ENCODE data around the gene RAB40C.
"Not testable (repeated sequence)": the region's sequence is repeated elsewhere in the genome, so short reads cannot be mapped to it uniquely, and the experiment has no call there.

RAB40C gene

GRCh38 chr16:591231-591630, 1.4 kb downstream of the RAB40C start:
- DNase-seq (ENCODE audit: extremely low spot score): no peak
- ChIA-PET CTCF (no interaction called here), POLR2A (no interaction called here)
- TF ChIP-seq FOXA1 (IDR thresholded peaks at IDR 0.05) (no peak), CTBP1 (IDR thresholded peaks at IDR 0.05; ENCODE audit: borderline replicate concordance) (no peak), TARDBP (IDR thresholded peaks at IDR 0.05) (no peak), HDGF (IDR thresholded peaks at IDR 0.05; ENCODE audit: borderline replicate concordance) (no peak)

- ChIA-PET POLR2A (no interaction called here), CTCF (interaction anchor here (1.1 kb wide), 1 partner anchor 9 kb away, joined by 3 read pairs; no protein-coding TSS in a partner anchor)
- TF ChIP-seq CTBP1 (IDR thresholded peaks at IDR 0.05; ENCODE audit: borderline replicate concordance): no peak
- TF ChIP-seq ARNT (IDR thresholded peaks at IDR 0.05): no peak
- no peak for TF ChIP-seq LEF1 (IDR thresholded peaks at IDR 0.05; ENCODE audit: borderline replicate concordance)
- TF ChIP-seq NFRKB (IDR thresholded peaks at IDR 0.05): no peak
- no peak for TF ChIP-seq ELF4 (IDR thresholded peaks at IDR 0.05)
- TF ChIP-seq ZNF384 (IDR thresholded peaks at IDR 0.05): no peak
- TF ChIP-seq FOXK2 (IDR thresholded peaks at IDR 0.05): no peak
- no peak for TF ChIP-seq TARDBP (IDR thresholded peaks at IDR 0.05)
- no peak for TF ChIP-seq FOXA1 (IDR thresholded peaks at IDR 0.05)
- TF ChIP-seq BHLHE40 (IDR thresholded peaks at IDR 0.05; ENCODE audit: borderline replicate concordance): no peak
- TF ChIP-seq SUZ12 (IDR thresholded peaks at IDR 0.05): no peak
- no peak for TF ChIP-seq FOXM1 (IDR thresholded peaks at IDR 0.05; ENCODE audit: borderline replicate concordance)
- TF ChIP-seq L3MBTL2 (conservative IDR thresholded peaks at IDR 0.05): no peak
- DNase-seq (ENCODE audit: extremely low spot score): no peak
These were observed 2.1 kb downstream of the RAB40C start for GRCh38 chr16:591892-592517.

GRCh38 chr16:592518-593306, 2.8 kb downstream of the RAB40C start:
- POLR2A ChIA-PET: interaction anchor here (0.7 kb wide), 1 partner anchor 50 kb away, joined by 3 read pairs; no protein-coding TSS in a partner anchor
- CTCF ChIA-PET: interaction anchor here (1.1 kb wide), 1 partner anchor 8 kb away, joined by 3 read pairs; no protein-coding TSS in a partner anchor
- peak; percentile 70 for DNase-seq (ENCODE audit: extremely low spot score)
- TF ChIP-seq ARNT (IDR thresholded peaks at IDR 0.05) (peak; percentile 34; the same call in 1 of the 2 replicates), LEF1 (IDR thresholded peaks at IDR 0.05; ENCODE audit: borderline replicate concordance) (no peak), L3MBTL2 (conservative IDR thresholded peaks at IDR 0.05) (peak; percentile 61; the same call in 1 of the 2 replicates)

- CTCF ChIA-PET: no interaction called here
- DNase-seq (ENCODE audit: extremely low spot score): no peak
These were observed 3.5 kb downstream of the RAB40C start for GRCh38 chr16:593406-593805.

GRCh38 chr16:593807-594206, 3.9 kb downstream of the RAB40C start:
- ChIA-PET CTCF (no interaction called here), POLR2A (interaction anchor here (0.7 kb wide), 1 partner anchor 48 kb away, joined by 3 read pairs; no protein-coding TSS in a partner anchor)
- no peak for DNase-seq (ENCODE audit: extremely low spot score)
- TF ChIP-seq FOXK2 (IDR thresholded peaks at IDR 0.05) (no peak), HDGF (IDR thresholded peaks at IDR 0.05; ENCODE audit: borderline replicate concordance) (no peak)

More at GRCh38 chr16:593406-593805, 3.5 kb downstream of the RAB40C start:
- POLR2A ChIA-PET: interaction anchor here (0.7 kb wide), 1 partner anchor 49 kb away, joined by 3 read pairs; no protein-coding TSS in a partner anchor
- no peak for TF ChIP-seq BHLHE40 (IDR thresholded peaks at IDR 0.05; ENCODE audit: borderline replicate concordance)
- TF ChIP-seq ELF4 (IDR thresholded peaks at IDR 0.05): no peak
- no peak for TF ChIP-seq SP1 (IDR thresholded peaks at IDR 0.05)
- TF ChIP-seq SUZ12 (IDR thresholded peaks at IDR 0.05): no peak
- TF ChIP-seq FOXA1 (IDR thresholded peaks at IDR 0.05): no peak
- TF ChIP-seq LEF1 (IDR thresholded peaks at IDR 0.05; ENCODE audit: borderline replicate concordance): no peak
- TF ChIP-seq NFRKB (IDR thresholded peaks at IDR 0.05): no peak
- no peak for TF ChIP-seq TARDBP (IDR thresholded peaks at IDR 0.05)
- TF ChIP-seq ZNF384 (IDR thresholded peaks at IDR 0.05): no peak
- no peak for TF ChIP-seq ARNT (IDR thresholded peaks at IDR 0.05)
- no peak for TF ChIP-seq HDGF (IDR thresholded peaks at IDR 0.05; ENCODE audit: borderline replicate concordance)

GRCh38 chr16:595094-595528, 5.2 kb downstream of the RAB40C start:
- CTCF ChIA-PET: no interaction called here
- DNase-seq (ENCODE audit: extremely low spot score): no peak
- POLR2A ChIA-PET: no interaction called here
- no peak for TF ChIP-seq FOXA1 (IDR thresholded peaks at IDR 0.05)

- CTCF ChIA-PET: interaction anchor here (0.7 kb wide), 1 partner anchor 540 kb away, joined by 7 read pairs; no protein-coding TSS in a partner anchor
- POLR2A ChIA-PET: no interaction called here
- DNase-seq (ENCODE audit: extremely low spot score): no peak
- TF ChIP-seq FOXA1 (IDR thresholded peaks at IDR 0.05): no peak
These were observed 6.3 kb downstream of the RAB40C start for GRCh38 chr16:595942-596735.

GRCh38 chr16:596736-597060, 6.8 kb downstream of the RAB40C start:
- CTCF ChIA-PET: no interaction called here
- DNase-seq (ENCODE audit: extremely low spot score): no peak
- TF ChIP-seq L3MBTL2 (conservative IDR thresholded peaks at IDR 0.05): no peak
- TF ChIP-seq FOXM1 (IDR thresholded peaks at IDR 0.05; ENCODE audit: borderline replicate concordance): no peak
- TF ChIP-seq TARDBP (IDR thresholded peaks at IDR 0.05): no peak
- TF ChIP-seq ZNF384 (IDR thresholded peaks at IDR 0.05): no peak
- TF ChIP-seq HDGF (IDR thresholded peaks at IDR 0.05; ENCODE audit: borderline replicate concordance): no peak
- TF ChIP-seq CTBP1 (IDR thresholded peaks at IDR 0.05; ENCODE audit: borderline replicate concordance): no peak
- TF ChIP-seq NFRKB (IDR thresholded peaks at IDR 0.05): no peak
- no peak for TF ChIP-seq FOXK2 (IDR thresholded peaks at IDR 0.05)
- no peak for TF ChIP-seq SUZ12 (IDR thresholded peaks at IDR 0.05)
- no peak for TF ChIP-seq ELF4 (IDR thresholded peaks at IDR 0.05)
- POLR2A ChIA-PET: no interaction called here

GRCh38 chr16:597655-598054, 7.8 kb downstream of the RAB40C start:
- POLR2A ChIA-PET; CTCF ChIA-PET; DNase-seq (ENCODE audit: extremely low spot score): not testable (repeated sequence)
